Thymus (tissue), 11 donors: ENCODE results near the gene ASIP. TPM values are rescaled to one million over a fixed set of nuclear protein-coding genes. Genes with fewer than 3 reads are reported as not detected.
"Not testable (repeated sequence)": the region's sequence is repeated elsewhere in the genome, so short reads cannot be mapped to it uniquely, and the experiment has no call there.

Source experiments
- DNase-seq, 9 donors: peaks; one replicate each; pipeline ENCODE4 v3.0.0-alpha.2; 2013; ENCODE audit warnings: low spot score in 9 of 9, low read depth in 6 of 9, missing footprints in 1 of 9
- H3K27ac ChIP-seq, 2 donors: one replicate each; pipeline ENCODE4 v1.5.1; 2013; ENCODE audit warnings: control low read depth in 1 of 2, low read depth in 1 of 2, low read length in 1 of 2, mild to moderate bottlenecking in 1 of 2, moderate library complexity in 1 of 2
- H3K27me3 ChIP-seq, 2 donors: one replicate each; pipeline ENCODE4 v1.5.1; 2013; ENCODE audit warnings: low read length in 1 of 2; ENCODE audit not compliant: control insufficient read depth in 2 of 2, insufficient read depth in 1 of 2
- H3K36me3 ChIP-seq, 2 donors: one replicate each; pipeline ENCODE4 v1.5.1; 2013; ENCODE audit warnings: low read length in 1 of 2, mild to moderate bottlenecking in 1 of 2, moderate library complexity in 1 of 2; ENCODE audit not compliant: control insufficient read depth in 2 of 2, insufficient read depth in 2 of 2
- H3K4me1 ChIP-seq, 2 donors: one replicate each; pipeline ENCODE4 v1.5.1; 2013; ENCODE audit warnings: low read length in 2 of 2; ENCODE audit not compliant: control insufficient read depth in 2 of 2, insufficient read depth in 2 of 2
- H3K4me3 ChIP-seq, 2 donors: one replicate each; pipeline ENCODE4 v1.5.1; 2013; ENCODE audit warnings: low read length in 2 of 2, control low read depth in 1 of 2, mild to moderate bottlenecking in 1 of 2
- H3K9me3 ChIP-seq, 2 donors: one replicate each; pipeline ENCODE4 v1.5.1; 2013; ENCODE audit warnings: low read length in 1 of 2, mild to moderate bottlenecking in 1 of 2; ENCODE audit not compliant: control insufficient read depth in 2 of 2, insufficient read depth in 1 of 2
- WGBS: extraction: QIAGEN DNeasy Blood & Tissue Kit; methylation state at CpG from one replicate; pipeline ENCODE4 v1.1.7; 2013; 5-methylcytosine and 5-hydroxymethylcytosine counted together
- polyA plus RNA-seq: library from polyadenylated mRNA; stranded (reverse); fragments of 200-250 nt; gene quantifications from one replicate; pipeline ENCODE4 v1.2.3, GENCODE V29; 2013
- total RNA-seq: library from RNA; stranded (reverse); fragments of 120-200 nt; gene quantifications from one replicate; pipeline ENCODE4 v1.2.4, GENCODE V29; 2013
- donor health status: healthy.

Gene ASIP
- total and polyA plus RNA-seq, 2 donors: 0.09 to 1.8 TPM

GRCh38 chr20:34287500-34287899 lies 46.3 kb downstream of the ASIP start:
- H3K27me3 ChIP-seq, DNase-seq, H3K27ac ChIP-seq, H3K4me3 ChIP-seq, H3K9me3 ChIP-seq, H3K4me1 ChIP-seq: not testable (repeated sequence)
- peaks cover 44 to 56% of the 10 kb centered on the region in 2 donors for H3K36me3 ChIP-seq
- 98% methylated on average over 5 of the region's 5 CpGs for WGBS

GRCh38 chr20:34290471-34290870 lies 49.2 kb downstream of the ASIP start:
- WGBS: 98% methylated on average over 11 of the region's 11 CpGs
- Histone ChIP-seq H3K9me3 (no peaks in the 10 kb centered on the region), H3K27ac (no peak overlapping the region), H3K27me3 (no peaks in the 10 kb centered on the region), H3K4me3 (no peak overlapping the region), H3K4me1 (no peaks in the 10 kb centered on the region), H3K36me3 (peaks cover 38 to 52% of the 10 kb centered on the region in 2 donors)
- DNase-seq: no peak

- WGBS: 98% methylated on average over 3 of the region's 3 CpGs
- no peak for DNase-seq
- Histone ChIP-seq H3K36me3 (peaks cover 37 to 45% of the 10 kb centered on the region in 2 donors), H3K9me3 (no peaks in the 10 kb centered on the region), H3K27me3 (no peaks in the 10 kb centered on the region), H3K4me1 (no peaks in the 10 kb centered on the region), H3K4me3 (no peak overlapping the region), H3K27ac (no peak overlapping the region)
These were observed 51.3 kb downstream of the ASIP start for GRCh38 chr20:34292496-34292895.

- Histone ChIP-seq H3K4me1 (no peaks in the 10 kb centered on the region), H3K9me3 (no peaks in the 10 kb centered on the region), H3K27ac (no peak overlapping the region), H3K27me3 (no peaks in the 10 kb centered on the region), H3K36me3 (peaks cover 32 to 42% of the 10 kb centered on the region in 2 donors), H3K4me3 (no peak overlapping the region)
- 97% methylated on average over 5 of the region's 5 CpGs for WGBS
- DNase-seq: no peak
These were observed 51.9 kb downstream of the ASIP start for GRCh38 chr20:34293119-34293518.

GRCh38 chr20:34293589-34293988 lies 52.4 kb downstream of the ASIP start:
- Histone ChIP-seq H3K4me3 (no peak overlapping the region), H3K36me3 (peaks cover 29 to 40% of the 10 kb centered on the region in 2 donors), H3K27me3 (no peaks in the 10 kb centered on the region), H3K27ac (no peak overlapping the region), H3K4me1 (no peaks in the 10 kb centered on the region), H3K9me3 (no peaks in the 10 kb centered on the region)
- DNase-seq: no peak
- 94% methylated on average over 7 of the region's 7 CpGs for WGBS

GRCh38 chr20:34294563-34294962 lies 53.3 kb downstream of the ASIP start:
- no peak overlapping the region for H3K27ac ChIP-seq
- no peaks in the 10 kb centered on the region for H3K9me3 ChIP-seq
- H3K36me3 ChIP-seq: peaks cover 29 to 40% of the 10 kb centered on the region in 2 donors
- 97% methylated on average over 7 of the region's 7 CpGs for WGBS
- no peaks in the 10 kb centered on the region for H3K27me3 ChIP-seq
- H3K4me1 ChIP-seq: no peaks in the 10 kb centered on the region
- DNase-seq: no peak
- no peak overlapping the region for H3K4me3 ChIP-seq

GRCh38 chr20:34295284-34295683 lies 54.1 kb downstream of the ASIP start:
- Histone ChIP-seq H3K4me3 (no peak overlapping the region), H3K27me3 (no peaks in the 10 kb centered on the region), H3K36me3 (peaks cover 22 to 34% of the 10 kb centered on the region in 2 donors), H3K4me1 (no peaks in the 10 kb centered on the region), H3K27ac (no peak overlapping the region), H3K9me3 (no peaks in the 10 kb centered on the region)
- 98% methylated on average over 24 of the region's 24 CpGs for WGBS
- DNase-seq: no peak

GRCh38 chr20:34296468-34296867 lies 55.2 kb downstream of the ASIP start:
- no peak for DNase-seq
- no peaks in the 10 kb centered on the region for H3K9me3 ChIP-seq

GRCh38 chr20:34298294-34298784 lies 57.1 kb downstream of the ASIP start:
- not testable (repeated sequence) for H3K9me3 ChIP-seq, H3K4me3 ChIP-seq, H3K27ac ChIP-seq, DNase-seq, H3K27me3 ChIP-seq
- Histone ChIP-seq H3K4me1 (peaks cover 0 to 23% of the 10 kb centered on the region in 2 donors), H3K36me3 (peaks cover 9 to 14% of the 10 kb centered on the region in 2 donors)
- WGBS: 98% methylated on average over 10 of the region's 15 CpGs

More at GRCh38 chr20:34296468-34296867, 55.2 kb downstream of the ASIP start:
- WGBS: 98% methylated on average over 3 of the region's 3 CpGs
- H3K36me3 ChIP-seq: peaks cover 14 to 24% of the 10 kb centered on the region in 2 donors
- no peak overlapping the region for H3K4me3 ChIP-seq
- H3K27me3 ChIP-seq: no peaks in the 10 kb centered on the region
- H3K27ac ChIP-seq: no peak overlapping the region
- H3K4me1 ChIP-seq: peaks cover 0 to 10% of the 10 kb centered on the region in 2 donors
